MM.1S (cell line): Measurements from ENCODE around the gene CDKN2A.

Experiments
- EZH2 ChIP-seq: fragments of 300-600 bp; sonication (generic); optimal IDR thresholded peaks from 2 replicates; pipeline ENCODE3; 2017; ENCODE audit warnings: low read depth, mild to moderate bottlenecking, antibody characterized with exemption, low read length, mixed read lengths
- EZH2phosphoT487 ChIP-seq: fragments of 300-600 bp; sonication (generic); IDR thresholded peaks from 2 replicates; pipeline ENCODE4 v1.6.1; 2018; ENCODE audit warnings: antibody characterized with exemption, low read length
- TF ChIP-seq, protein P1 (sequence below): fragments of 300-600 bp; sonication (generic); IDR thresholded peaks from 2 replicates; pipeline ENCODE4 v1.5.1; 2016; ENCODE audit warnings: antibody characterized with exemption, low read length, mixed read lengths

DNA sequence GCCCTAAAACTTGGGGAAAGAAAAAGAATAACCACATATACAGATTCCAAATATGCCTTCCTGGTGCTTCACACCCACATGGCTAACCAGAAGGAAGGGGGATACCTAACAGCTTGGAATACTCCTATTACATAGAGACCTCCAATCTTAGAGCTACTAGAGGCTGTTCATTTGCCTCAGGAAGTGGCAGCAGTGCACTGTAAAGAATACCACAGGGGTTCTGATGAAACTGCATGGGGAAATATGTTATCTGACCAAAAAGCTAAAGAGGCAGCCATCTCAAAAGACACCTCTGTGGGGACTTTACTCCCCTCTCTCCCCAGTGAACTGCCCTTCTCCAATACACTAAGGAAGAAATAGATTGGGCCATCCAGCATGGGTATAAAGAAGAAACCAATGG, 66.4 kb downstream of the CDKN2A start:
- TF ChIP-seq, protein P1, sequence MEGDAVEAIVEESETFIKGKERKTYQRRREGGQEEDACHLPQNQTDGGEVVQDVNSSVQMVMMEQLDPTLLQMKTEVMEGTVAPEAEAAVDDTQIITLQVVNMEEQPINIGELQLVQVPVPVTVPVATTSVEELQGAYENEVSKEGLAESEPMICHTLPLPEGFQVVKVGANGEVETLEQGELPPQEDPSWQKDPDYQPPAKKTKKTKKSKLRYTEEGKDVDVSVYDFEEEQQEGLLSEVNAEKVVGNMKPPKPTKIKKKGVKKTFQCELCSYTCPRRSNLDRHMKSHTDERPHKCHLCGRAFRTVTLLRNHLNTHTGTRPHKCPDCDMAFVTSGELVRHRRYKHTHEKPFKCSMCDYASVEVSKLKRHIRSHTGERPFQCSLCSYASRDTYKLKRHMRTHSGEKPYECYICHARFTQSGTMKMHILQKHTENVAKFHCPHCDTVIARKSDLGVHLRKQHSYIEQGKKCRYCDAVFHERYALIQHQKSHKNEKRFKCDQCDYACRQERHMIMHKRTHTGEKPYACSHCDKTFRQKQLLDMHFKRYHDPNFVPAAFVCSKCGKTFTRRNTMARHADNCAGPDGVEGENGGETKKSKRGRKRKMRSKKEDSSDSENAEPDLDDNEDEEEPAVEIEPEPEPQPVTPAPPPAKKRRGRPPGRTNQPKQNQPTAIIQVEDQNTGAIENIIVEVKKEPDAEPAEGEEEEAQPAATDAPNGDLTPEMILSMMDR = no peak
- TF ChIP-seq EZH2 = no peak
- no peak for TF ChIP-seq EZH2phosphoT487
